ENCODE measurements around the gene MAFF.

GRCh38 chr22:38239101-38239761 lies 37.4 kb downstream of the MAFF start:
- no peak for TF ChIP-seq CTCF (IDR thresholded peaks at IDR 0.05)
- TF ChIP-seq REST (IDR thresholded peaks at IDR 0.05; ENCODE audit: insufficient read depth in 1 of 2, low read depth in 2 of 2, low read length in 1 of 2), result no peak
- TF ChIP-seq POLR2AphosphoS5 (IDR thresholded peaks at IDR 0.05; ENCODE audit: low read depth, low read length), result no peak

Measured in Panc1 (cell line).